OCI-LY1 (cell line): ENCODE measurements around the gene PCDHA6.

ENCODE experiments used
- EZH2 ChIP-seq: fragments of 200-600 bp; sonication (generic), shearing (Covaris generic); IDR thresholded peaks from 2 replicates; pipeline ENCODE4 v1.8.0; 2017; ENCODE audit warnings: borderline replicate concordance, mixed run types, mild to moderate bottlenecking, antibody characterized with exemption, low read length, moderate library complexity, mixed read lengths
- TF ChIP-seq, protein P1 (sequence below): fragments of 200-600 bp; sonication (generic), shearing (Covaris generic); IDR thresholded peaks from 2 replicates; pipeline ENCODE4 v1.5.1; 2017; ENCODE audit warnings: mild to moderate bottlenecking, antibody characterized with exemption, low read length, moderate library complexity, mixed read lengths

- TF ChIP-seq EZH2, result no peak
- TF ChIP-seq, protein P1, sequence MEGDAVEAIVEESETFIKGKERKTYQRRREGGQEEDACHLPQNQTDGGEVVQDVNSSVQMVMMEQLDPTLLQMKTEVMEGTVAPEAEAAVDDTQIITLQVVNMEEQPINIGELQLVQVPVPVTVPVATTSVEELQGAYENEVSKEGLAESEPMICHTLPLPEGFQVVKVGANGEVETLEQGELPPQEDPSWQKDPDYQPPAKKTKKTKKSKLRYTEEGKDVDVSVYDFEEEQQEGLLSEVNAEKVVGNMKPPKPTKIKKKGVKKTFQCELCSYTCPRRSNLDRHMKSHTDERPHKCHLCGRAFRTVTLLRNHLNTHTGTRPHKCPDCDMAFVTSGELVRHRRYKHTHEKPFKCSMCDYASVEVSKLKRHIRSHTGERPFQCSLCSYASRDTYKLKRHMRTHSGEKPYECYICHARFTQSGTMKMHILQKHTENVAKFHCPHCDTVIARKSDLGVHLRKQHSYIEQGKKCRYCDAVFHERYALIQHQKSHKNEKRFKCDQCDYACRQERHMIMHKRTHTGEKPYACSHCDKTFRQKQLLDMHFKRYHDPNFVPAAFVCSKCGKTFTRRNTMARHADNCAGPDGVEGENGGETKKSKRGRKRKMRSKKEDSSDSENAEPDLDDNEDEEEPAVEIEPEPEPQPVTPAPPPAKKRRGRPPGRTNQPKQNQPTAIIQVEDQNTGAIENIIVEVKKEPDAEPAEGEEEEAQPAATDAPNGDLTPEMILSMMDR, result no peak
Observed at GRCh38 chr5:140842798-140843733, 15.3 kb downstream of the PCDHA6 start.
